HG03442 (cell line): ENCODE measurements around the gene SLX4.
"Not testable (repeated sequence)": the region's sequence is repeated elsewhere in the genome, so short reads cannot be mapped to it uniquely, and the experiment has no call there.

ENCODE experiments used
- ATAC-seq: cut with Tn5 transposase; IDR thresholded peaks from one replicate; pipeline ENCODE4 v1.9.1; 2021; ENCODE audit warnings: mild to moderate bottlenecking, moderate library complexity; ENCODE audit not compliant: unreplicated experiment

The SLX4 gene

DNA sequence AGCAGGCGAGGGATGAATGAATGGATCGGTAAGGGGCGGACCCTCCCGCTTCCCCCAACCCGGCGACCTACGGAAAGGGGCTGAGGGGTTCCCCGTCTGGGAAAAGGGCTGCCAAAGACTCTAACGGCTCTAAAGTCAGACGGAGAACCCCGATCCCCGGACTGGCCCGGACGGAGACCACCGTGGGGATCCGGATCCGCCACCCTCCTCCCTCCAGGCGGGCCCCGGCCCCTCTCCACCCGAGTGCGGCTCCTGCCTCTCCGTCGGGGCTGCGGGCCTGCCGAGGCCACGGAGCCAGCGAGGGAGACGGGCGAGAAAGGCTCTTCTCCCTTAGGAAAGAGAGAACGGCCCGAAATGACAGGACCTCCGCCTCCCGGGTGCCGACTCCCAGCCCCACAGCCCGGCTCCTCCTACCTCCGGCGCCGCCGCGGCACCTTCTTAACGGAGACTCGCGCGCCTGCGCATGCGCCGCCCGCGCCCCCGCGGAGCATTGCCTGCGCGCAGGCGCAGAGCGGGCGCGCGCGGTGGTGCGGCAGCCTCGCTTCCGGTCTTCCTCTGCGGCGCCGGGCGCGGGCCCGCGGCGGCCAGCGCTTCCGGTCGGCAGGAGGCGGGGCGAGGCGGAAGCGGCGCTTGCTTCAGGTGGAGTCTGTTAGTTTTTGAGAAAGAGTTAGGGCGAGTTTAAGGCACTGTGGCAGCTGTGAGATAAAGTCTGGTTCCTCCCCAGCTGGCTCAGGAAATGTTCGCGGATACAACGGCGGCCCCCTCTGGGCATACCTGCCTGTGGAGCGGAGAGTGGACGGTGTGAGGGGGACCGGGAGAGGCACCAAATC, at the start of gene SLX4:
SLX4 (minus strand) TSS at position 461 of the 830 bp plus-strand sequence. CDS start 2,642 bp downstream, outside the sequence.
- peak; percentile 79 for ATAC-seq

- ATAC-seq = no peak
These were observed 47.8 kb upstream of the SLX4 start for GRCh38 chr16:3659251-3659650.

- ATAC-seq = no peak
These were observed 45.4 kb upstream of the SLX4 start for GRCh38 chr16:3656491-3657468.

DNA sequence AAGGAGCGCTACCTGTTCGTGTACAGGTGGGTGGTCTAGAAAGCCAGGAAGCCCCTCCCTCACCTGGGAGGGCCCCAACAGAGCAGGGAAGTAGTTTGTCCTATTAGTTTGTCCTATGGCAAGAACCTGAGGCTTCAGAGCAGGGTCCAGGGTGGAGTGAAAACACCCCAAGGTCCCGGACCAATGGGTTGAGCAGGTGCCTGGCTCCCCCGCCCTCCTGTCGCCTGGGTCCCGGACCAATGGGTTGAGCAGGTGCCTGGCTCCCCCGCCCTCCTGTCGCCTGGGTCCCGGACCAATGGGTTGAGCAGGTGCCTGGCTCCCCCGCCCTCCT, 44.7 kb upstream of the SLX4 start:
- ATAC-seq = not testable (repeated sequence)

GRCh38 chr16:3655396-3656159, 44.2 kb upstream of the SLX4 start:
- ATAC-seq = no peak

DNA sequence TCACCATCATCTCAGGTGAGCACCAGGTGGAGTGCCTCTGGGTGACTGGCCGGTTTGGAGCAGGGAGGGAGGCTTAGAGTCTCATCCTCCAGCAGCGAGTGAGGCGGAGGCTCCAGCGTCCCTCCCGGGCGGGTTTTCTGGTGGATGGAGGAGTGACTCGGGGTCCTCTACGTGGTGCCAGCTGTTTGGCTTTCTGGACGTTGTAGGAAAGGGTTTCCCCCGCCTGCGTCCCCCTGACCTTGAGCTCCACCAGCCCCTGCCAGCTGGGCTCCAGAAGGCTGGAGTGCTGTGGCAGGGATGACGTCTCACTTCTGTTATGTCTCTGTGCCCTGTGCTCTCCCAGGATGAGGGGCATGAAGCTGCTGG, 43.6 kb upstream of the SLX4 start:
- no peak for ATAC-seq

- ATAC-seq = no peak
These were observed 43.0 kb upstream of the SLX4 start, which contains the start of gene DNASE1 for GRCh38 chr16:3654249-3654991. DNASE1 (plus strand) TSS chr16:3654691; CDS start chr16:3655374, 683 bp downstream.

GRCh38 chr16:3652373-3653195, 41.2 kb upstream of the SLX4 start:
- no peak for ATAC-seq

- no peak for ATAC-seq
These were observed 40.3 kb upstream of the SLX4 start for GRCh38 chr16:3651461-3652372.

- ATAC-seq = no peak
These were observed 39.3 kb upstream of the SLX4 start for GRCh38 chr16:3650631-3651265.

DNA sequence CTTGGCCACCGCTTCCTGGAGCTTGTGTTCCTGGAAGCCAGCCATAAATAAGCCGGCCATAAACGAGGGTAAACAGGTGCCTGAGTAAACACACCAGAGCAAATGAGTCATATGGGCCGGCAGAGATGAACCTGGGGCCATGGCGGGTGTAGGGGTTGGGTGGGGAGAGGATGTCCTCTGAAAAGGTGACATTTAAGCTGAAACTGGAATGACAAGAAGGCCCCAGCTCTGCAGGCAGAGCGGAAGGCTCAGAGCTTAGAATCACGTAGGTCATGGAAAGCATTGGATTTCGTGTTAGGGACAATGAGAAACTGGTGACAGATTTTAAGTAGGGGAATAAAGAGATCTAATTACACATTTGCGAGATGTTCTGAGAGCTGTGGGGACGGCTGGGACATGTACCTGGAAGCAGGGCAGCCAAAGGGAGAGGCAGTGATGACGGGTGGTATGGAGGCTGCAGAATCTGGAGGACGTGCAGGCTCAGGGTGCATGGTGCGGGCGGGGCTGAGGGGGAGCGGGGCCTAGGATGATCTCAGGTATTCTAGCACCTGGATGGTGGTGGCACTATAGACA, 35.0 kb upstream of the SLX4 start:
- no peak for ATAC-seq

GRCh38 chr16:3645504-3646347, 34.3 kb upstream of the SLX4 start:
- ATAC-seq = no peak

- ATAC-seq = no peak
These were observed 33.7 kb upstream of the SLX4 start for GRCh38 chr16:3645108-3645503.

DNA sequence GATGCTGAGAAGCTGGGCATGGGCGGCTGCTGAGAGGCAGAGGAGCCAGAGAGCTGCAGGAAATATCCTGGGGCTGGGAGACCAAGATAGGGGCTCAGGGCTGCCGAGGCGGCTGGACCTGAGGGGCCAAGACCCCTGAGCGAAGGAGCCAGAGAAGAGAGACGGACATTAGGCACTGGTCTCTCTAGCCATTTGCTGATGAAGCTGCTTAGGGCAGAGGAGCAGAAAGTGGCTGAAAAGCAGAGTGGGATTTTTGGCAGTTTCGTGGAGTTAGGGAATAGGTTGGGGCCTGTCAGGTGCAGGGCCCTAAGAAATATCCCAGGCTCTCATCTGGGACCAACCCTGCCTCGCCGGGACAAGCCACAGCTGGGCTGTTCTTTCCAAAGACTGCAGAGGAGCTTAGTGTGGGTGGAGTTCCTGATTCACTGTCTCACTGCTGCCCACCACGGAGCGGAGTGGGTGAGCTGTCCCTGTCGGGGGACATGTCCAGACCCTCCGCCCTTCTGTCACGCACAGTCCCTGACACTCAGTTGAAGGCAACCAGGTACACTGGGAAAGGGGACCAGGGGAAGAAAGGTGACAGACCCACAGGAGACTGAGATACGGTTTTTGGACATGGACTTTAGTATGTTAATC, 31.8 kb upstream of the SLX4 start:
- ATAC-seq = no peak

DNA sequence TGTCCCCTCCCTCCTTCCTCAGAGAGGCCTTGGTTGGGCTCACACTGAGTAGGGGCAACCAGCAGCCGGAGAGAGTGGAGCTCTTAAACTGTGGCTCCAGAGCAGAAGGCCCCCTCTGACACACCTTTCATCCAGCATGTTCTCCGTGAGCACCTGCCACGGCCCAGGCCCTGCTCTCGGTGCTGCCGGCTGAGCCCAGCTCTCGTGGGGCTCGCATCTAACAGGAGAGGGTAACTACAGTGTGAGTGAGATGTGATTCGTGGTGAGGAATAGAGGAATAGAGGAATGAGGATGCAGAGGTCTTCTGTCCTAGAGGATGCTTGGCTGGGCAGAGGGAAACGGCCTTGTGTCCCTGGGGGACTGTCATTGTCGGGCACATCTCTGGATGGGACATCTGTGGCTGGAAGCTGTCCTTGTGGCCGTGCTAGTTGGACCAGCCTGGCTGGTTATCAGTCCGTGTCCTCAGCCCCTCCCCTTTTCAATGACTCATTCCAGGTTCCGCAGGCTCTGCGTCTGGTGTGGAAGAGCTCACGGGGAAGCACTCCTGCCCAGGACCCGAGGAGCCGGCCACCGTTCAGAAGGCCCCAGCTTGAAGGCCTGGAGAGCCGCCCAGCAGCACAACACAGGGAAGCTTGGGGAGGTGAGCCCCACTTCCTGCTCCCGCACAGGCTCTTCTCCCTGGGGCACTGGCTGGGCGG, 31.1 kb upstream of the SLX4 start:
- no peak for ATAC-seq
